ENCODE measurements around the gene P2RY6.

P2RY6 gene

DNA sequence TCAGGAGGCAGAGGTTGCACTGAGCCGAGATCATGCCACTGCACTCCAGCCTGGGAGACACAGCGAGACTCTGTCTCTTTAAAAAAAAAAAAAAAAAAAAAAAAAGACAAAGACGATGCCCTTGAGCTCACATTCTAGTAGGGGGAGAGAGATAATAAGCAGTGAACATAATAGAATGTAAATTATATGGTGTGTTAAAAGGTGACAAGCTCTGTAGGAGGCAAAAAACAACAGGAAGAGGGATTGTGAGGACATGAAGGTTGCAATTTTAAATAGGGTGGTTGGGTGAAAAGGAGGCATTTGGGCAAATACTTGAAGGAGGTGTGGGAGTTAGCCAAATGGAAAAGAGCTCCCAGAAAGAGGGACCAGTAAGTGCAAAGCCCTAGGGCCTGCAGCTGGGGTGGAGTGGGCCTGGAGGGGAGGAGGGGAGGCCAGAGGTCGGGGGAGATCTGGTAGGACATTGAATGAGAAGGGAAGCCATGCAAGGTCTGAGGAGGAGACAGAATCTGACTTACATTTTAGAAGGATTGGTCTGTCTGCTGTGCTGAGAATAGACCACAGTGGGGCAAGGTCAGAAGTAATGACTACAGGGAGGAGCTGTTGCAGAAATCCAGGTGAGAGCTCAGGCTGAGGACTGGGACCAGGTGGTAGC, 27.4 kb upstream of the P2RY6 start:
- Histone ChIP-seq H3K9me3 (ENCODE audit: control insufficient read depth, insufficient read depth, low read length) (no peaks in the 10 kb centered on the region), H3K4me1 (ENCODE audit: insufficient read depth, low read length) (peaks cover 5% of the 10 kb centered on the region; the same call in 1 of the 2 replicates), H3K9ac (ENCODE audit: low read depth, low read length) (no peak overlapping the region), H3K36me3 (ENCODE audit: insufficient read depth, low read length) (no peaks in the 10 kb centered on the region)

DNA sequence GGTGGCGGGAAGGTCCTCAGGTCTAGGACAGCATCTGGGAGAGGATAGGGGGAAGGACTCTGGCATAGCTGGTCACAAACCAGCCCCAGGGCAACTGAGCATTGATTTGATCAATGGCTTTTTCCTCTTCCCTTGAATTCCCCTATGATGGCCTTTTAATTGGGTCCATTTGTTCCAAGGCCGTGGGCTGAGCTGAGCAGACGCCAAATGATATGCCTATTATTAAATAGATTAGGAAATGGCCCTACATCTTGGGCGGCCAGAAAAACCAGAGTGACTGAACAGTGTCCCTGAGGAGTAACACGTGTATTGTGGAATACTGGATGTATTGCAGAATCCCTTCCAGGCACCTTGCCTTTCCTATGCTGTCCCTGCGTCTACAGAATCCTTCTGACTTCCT, 26.7 kb upstream of the P2RY6 start:
- Histone ChIP-seq H3K9ac (ENCODE audit: low read depth, low read length) (no peak overlapping the region), H3K36me3 (ENCODE audit: insufficient read depth, low read length) (no peaks in the 10 kb centered on the region), H3K9me3 (ENCODE audit: control insufficient read depth, insufficient read depth, low read length) (no peaks in the 10 kb centered on the region)

DNA sequence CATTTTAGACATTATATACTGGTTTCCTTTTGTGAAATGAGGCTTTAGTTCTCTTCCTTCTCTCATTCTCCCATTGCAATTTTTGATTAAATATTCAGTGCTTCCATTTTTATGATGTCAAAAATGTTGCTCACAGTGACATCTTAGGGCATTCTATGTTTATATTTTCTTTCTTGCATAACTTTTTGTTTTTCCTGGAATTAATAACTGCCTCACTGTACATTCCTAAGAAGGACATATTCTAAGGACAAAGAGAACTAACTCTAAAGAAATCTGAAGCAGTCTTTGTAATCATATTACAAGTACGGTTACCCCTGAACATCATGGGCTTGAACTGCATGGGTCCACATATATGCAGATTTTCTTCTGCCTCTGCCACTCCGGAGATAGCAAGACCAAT, 25.8 kb upstream of the P2RY6 start:
- H3K9ac ChIP-seq (ENCODE audit: low read depth, low read length) = no peak overlapping the region
- no peaks in the 10 kb centered on the region for H3K36me3 ChIP-seq (ENCODE audit: insufficient read depth, low read length)
- H3K9me3 ChIP-seq (ENCODE audit: control insufficient read depth, insufficient read depth, low read length) = no peaks in the 10 kb centered on the region
- peaks cover 5% of the 10 kb centered on the region; the same call in 1 of the 2 replicates for H3K4me1 ChIP-seq (ENCODE audit: insufficient read depth, low read length)

More for the DNA sequence above, 26.7 kb upstream of the P2RY6 start:
- peaks cover 5% of the 10 kb centered on the region; the same call in 1 of the 2 replicates for H3K4me1 ChIP-seq (ENCODE audit: insufficient read depth, low read length)

DNA sequence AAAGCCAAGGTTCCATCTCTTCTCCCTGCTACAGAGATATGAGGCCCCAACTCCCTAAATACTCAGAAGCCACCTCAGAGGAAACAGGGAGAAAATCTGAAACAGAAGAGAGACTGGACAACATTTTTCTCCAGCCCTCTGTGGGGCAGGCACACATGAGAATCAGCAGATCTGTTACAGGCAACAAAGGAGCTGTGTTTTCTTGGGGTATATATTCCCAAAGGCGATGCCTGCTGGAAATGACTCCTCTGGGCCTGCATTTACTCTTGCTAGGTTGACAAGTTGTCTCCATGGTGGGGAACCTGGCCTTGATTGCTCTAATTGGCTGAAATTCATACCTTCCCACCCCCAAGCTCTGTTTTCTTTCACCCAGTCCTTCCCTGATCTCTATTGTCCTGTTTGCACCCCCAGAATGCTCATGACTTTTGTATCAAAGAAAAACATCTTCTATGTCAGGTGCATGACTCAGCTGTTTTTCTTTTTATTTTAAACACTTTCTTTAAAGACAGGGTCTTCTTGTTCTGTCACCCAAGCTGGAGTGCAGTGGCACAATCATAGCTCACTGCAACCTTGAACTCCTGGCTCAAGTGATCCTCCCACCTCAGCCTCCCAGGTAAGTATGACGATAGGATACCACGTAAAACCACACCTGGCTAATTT, 23.5 kb upstream of the P2RY6 start:
- Histone ChIP-seq H3K9ac (ENCODE audit: low read depth, low read length) (no peak overlapping the region), H3K9me3 (ENCODE audit: control insufficient read depth, insufficient read depth, low read length) (no peaks in the 10 kb centered on the region), H3K4me1 (ENCODE audit: insufficient read depth, low read length) (no peaks in the 10 kb centered on the region; the same call in 1 of the 2 replicates), H3K36me3 (ENCODE audit: insufficient read depth, low read length) (no peaks in the 10 kb centered on the region)

DNA sequence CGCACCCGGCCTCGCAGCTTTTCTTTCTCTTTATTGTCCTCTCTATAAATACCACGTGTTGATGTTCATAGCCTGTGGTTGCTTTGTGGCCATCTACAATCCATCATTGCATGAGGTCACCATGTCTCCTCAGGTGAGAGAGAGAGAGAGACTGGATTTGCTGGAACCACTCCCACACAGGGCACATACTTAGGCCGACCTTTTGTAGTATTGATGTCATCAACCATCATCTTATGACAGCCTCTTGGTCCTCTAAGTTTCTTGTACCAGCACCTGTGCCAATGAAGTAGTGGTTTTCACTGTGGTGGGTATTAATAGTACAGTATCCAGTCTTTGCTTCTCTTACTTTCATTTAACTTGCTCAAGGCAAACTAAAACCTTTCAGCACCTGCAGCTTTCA, 22.8 kb upstream of the P2RY6 start:
- Histone ChIP-seq H3K4me1 (ENCODE audit: insufficient read depth, low read length) (no peaks in the 10 kb centered on the region; the same call in 1 of the 2 replicates), H3K9me3 (ENCODE audit: control insufficient read depth, insufficient read depth, low read length) (no peaks in the 10 kb centered on the region), H3K36me3 (ENCODE audit: insufficient read depth, low read length) (no peaks in the 10 kb centered on the region), H3K9ac (ENCODE audit: low read depth, low read length) (no peak overlapping the region)

DNA sequence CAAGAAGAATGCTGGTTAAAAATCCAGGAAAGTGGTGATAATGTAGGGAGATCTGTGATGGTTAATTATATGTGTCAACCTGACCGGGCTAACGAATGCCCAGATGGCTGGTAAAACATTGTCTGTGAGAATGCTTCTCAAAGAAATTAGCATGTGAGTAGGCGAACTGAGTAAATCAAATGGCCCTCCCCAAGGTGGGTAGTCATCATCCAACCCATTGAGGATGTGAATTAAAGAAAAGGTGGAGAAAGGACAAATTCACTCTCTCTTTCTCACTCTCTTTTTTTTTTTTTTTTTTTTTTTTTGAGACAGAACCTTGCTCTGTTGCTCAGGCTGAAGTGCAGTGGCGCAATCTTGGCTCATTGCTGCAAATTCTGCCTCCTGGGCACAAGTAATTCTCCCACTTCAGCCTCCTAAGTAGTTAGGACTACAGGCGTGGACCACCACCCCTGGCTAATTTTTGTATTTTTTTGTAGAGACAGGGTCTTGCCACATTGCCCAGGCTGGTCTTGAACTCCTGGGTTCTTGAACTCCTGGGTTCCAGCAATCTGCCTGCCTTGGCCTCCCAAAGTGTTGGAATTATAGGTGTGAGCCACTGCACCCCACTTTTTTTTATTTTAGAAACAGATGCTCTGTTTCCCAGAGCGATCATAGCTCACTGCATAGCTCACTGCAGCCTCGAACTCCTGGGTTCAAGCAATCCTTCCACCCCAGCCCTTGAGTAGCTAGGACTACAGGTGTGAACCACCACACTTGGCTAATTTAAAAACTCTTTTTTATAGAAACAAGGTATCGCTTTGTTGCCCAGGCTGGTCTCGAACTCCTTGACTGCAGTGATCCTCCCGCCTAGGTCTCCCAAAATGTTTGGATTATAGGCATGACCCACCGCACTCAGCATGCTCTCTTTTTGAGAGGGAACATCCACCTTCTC, 22.0 kb upstream of the P2RY6 start:
- Histone ChIP-seq H3K4me1 (ENCODE audit: insufficient read depth, low read length) (no peaks in the 10 kb centered on the region; the same call in 1 of the 2 replicates), H3K36me3 (ENCODE audit: insufficient read depth, low read length) (no peaks in the 10 kb centered on the region), H3K9ac (ENCODE audit: low read depth, low read length) (no peak overlapping the region), H3K9me3 (ENCODE audit: control insufficient read depth, insufficient read depth, low read length) (no peaks in the 10 kb centered on the region)

DNA sequence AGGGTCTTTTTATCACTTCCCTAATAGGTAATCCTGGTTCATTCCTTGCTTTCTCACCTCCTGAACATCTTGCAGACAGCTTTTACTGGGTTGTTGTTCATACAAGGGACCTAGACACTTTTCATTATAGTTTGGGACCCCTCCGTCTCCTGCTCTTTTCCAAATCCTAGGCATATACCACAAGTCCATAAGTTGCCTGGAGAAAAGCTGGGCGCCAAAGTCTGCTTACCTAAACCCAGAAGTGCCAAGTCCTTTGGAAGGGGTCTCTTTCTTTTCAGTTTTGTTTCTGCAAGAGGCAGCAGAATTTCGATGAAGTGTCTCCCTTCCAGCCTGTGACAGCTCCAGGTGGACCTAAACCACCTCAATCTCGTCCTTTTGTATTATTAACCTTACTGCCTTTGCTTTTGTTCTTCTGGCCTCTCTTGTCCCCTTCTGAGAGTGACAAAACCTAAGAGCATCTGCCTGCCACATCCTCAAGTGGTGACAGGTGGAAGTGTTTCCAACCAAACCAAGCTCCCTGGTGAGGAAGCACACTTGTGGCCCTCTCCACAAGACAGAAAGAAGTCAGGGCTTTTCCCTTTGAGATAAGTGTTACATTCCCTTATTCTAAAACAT, 19.5 kb upstream of the P2RY6 start:
- H3K9ac ChIP-seq (ENCODE audit: low read depth, low read length) = no peak overlapping the region
- H3K9me3 ChIP-seq (ENCODE audit: control insufficient read depth, insufficient read depth, low read length) = no peaks in the 10 kb centered on the region
- no peaks in the 10 kb centered on the region for H3K36me3 ChIP-seq (ENCODE audit: insufficient read depth, low read length)
- H3K4me1 ChIP-seq (ENCODE audit: insufficient read depth, low read length) = peaks cover 5% of the 10 kb centered on the region; the same call in 1 of the 2 replicates

DNA sequence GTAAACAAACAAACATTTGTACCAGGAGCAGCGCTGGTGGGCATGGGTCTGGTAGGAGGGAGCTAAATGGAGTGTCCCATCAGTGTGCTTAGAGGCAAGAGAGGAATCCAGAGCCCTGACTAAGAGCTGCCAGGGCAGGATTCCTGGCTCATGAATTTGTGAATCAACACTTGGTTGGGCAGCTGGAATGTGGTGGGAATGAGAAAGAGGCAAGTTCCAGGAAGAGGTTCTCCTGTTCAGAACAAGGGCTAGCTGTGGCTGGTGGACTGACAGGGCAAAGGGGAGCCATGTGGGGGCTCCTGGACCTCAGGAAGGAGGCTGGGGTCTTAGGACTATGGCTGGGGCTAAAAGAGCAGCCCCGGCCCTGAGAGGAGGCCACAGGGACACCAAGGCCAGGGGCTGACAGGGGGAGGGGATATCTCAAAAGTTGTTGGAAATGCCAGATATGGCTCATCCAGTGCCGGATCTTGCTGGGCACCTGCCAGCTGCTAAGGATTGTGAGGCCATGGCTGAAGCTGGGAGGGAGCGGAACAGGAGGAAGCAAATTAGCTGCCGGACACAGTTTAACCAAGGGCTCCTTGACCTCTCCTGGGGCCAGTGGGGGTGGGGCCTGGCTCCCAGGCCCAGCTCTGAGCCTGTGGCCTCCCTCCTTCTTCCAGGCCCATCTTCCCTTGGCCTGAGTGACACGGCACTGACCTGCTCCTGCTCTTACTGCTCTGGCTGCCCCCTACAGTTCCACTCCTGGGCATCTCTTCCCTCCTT, 14.6 kb upstream of the P2RY6 start:
- Histone ChIP-seq H3K36me3 (ENCODE audit: insufficient read depth, low read length) (no peaks in the 10 kb centered on the region), H3K4me1 (ENCODE audit: insufficient read depth, low read length) (peaks cover 6% of the 10 kb centered on the region; the same call in 1 of the 2 replicates), H3K9ac (ENCODE audit: low read depth, low read length) (no peak overlapping the region), H3K9me3 (ENCODE audit: control insufficient read depth, insufficient read depth, low read length) (no peaks in the 10 kb centered on the region)

DNA sequence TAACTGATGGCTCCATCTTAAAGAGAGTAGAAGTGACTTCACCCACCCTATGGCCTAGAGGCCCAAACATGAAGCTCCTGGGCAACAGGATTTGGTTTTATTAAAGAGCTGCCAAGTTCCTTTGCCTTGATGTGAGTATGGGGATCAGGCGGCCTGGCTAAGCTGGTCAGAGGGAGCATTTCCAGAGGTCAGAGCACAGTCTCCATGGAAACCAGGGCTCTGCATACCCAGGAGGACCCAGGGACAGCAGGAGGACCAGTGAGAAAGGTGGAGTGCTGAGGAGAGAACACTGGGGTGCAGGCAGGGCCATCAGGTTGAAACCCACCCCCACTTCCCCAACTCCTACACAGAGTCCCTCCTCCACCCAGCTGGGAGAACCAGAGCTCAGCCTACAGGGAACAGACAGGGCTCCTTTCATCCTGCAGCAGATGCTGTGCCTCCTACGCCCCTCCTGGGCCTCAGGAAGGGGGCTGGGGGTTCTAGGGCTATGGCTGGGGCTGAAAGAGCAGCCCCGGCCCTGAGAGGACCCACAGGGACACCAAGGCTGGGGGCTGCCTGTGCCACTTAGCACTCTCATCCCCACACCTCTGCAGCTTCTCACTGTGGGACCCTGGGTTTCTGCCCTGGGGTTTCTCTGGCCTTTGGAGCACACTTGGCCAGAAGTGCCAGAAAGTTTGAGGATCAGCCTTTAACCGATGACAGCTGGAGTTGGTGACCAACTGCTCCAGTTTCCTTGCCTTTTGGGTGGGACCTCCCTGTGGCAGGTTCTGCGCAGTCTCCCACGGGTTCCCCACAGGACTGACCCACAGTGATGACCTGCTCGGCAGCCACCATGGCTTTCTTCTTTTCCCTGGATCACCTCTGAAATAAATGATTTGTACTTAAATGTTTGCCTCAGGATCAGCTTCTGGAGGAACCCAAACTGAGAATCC, 13.8 kb upstream of the P2RY6 start:
- H3K9ac ChIP-seq (ENCODE audit: low read depth, low read length) = no peak overlapping the region
- H3K4me1 ChIP-seq (ENCODE audit: insufficient read depth, low read length) = peaks cover 6% of the 10 kb centered on the region; the same call in 1 of the 2 replicates
- no peaks in the 10 kb centered on the region for H3K9me3 ChIP-seq (ENCODE audit: control insufficient read depth, insufficient read depth, low read length)
- H3K36me3 ChIP-seq (ENCODE audit: insufficient read depth, low read length) = no peaks in the 10 kb centered on the region

DNA sequence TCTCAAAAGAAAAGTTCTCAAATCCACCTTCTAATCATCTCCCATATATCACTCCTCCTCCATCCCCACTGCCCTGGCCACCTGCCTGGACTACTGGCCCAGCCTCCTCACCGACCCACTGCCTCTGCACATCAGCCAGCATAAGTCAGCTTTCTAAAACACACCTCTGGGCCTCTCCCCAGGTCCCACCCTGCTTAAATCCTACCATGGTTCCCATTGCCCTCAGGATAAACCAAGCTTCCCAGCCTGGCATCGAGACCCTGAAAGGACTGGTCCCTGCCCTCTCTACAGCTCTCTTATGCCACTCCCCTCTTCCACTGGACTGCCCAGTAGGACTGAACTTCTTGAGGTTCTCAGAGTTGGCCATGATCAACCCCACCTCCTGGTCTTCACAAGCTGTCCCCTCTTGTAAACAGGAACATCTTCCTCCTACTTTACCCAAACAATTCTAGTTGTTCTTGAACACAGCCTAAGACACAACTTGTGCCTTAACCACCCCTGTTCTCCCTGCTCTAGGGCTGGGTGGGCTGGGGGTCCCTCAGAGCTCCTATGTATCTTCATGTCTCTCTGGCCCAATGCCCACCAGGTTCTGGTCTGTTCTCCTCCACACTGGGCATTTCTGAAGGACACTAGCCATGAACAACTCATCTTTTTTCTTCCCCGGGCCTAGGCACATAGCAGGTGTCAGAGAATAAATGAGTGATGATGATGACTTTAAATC, 12.6 kb upstream of the P2RY6 start:
- Histone ChIP-seq H3K36me3 (ENCODE audit: insufficient read depth, low read length) (no peaks in the 10 kb centered on the region), H3K4me1 (ENCODE audit: insufficient read depth, low read length) (peaks cover 6% of the 10 kb centered on the region; the same call in 1 of the 2 replicates), H3K9me3 (ENCODE audit: control insufficient read depth, insufficient read depth, low read length) (no peaks in the 10 kb centered on the region), H3K9ac (ENCODE audit: low read depth, low read length) (no peak overlapping the region)

DNA sequence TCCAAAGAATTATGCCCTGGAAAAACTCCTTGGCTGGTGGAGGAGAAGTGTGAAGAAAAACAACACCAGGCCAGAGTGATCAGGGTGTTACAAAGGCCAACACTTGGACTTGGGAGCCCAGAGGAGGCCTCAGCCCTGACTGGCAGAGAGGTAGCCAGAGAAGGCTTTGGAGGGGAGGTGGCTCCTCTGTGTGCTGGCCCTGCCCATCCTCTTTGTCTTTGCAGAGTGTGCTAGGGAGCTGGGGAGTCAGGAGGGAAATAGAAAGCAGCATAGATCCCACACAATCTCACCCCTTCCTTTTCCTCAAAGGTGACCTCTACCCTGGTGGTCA, 12.0 kb upstream of the P2RY6 start:
- Histone ChIP-seq H3K36me3 (ENCODE audit: insufficient read depth, low read length) (no peaks in the 10 kb centered on the region), H3K9ac (ENCODE audit: low read depth, low read length) (no peak overlapping the region), H3K4me1 (ENCODE audit: insufficient read depth, low read length) (peaks cover 6% of the 10 kb centered on the region; the same call in 1 of the 2 replicates), H3K9me3 (ENCODE audit: control insufficient read depth, insufficient read depth, low read length) (no peaks in the 10 kb centered on the region)

DNA sequence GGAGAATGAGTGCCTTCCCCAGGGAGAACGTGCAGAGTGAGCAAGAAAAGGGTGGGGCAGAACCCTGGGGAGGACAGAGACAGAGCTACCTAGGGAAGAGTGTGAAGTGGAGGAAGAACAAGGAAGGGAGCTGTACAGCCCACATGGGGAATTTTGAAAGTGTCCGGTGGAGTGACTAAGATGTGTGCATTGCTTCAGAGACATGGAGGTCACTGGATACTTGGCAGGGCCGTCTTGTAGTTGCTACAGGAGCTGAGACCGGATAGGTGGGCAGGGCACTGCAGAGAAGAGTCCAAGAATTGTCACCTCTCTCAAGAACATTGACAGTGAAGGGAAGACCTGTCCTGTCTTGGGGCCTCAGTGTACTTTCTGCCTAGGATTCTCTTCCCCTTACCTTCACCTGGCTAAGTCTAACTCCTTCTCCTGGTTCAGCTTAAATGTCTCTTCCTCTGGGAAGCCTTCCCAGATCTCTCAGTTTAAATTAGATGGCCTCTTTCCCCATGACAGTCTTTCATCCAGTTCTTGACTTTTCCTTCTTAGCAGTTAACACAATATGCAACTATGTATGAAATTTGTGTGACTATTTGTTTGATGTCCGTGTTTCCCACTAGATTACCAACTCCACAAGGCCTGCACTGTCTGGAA, 9.2 kb upstream of the P2RY6 start:
- H3K4me1 ChIP-seq (ENCODE audit: insufficient read depth, low read length) = no peaks in the 10 kb centered on the region
- H3K9me3 ChIP-seq (ENCODE audit: control insufficient read depth, insufficient read depth, low read length) = no peaks in the 10 kb centered on the region
- H3K36me3 ChIP-seq (ENCODE audit: insufficient read depth, low read length) = no peaks in the 10 kb centered on the region
- no peak overlapping the region for H3K9ac ChIP-seq (ENCODE audit: low read depth, low read length)

Measured in ES-I3 (cell line).